ENCODE measurements around the gene RAPGEF4. TPM values are rescaled to one million over a fixed set of nuclear protein-coding genes. Genes with fewer than 3 reads are reported as not detected.

Gene RAPGEF4
- total RNA-seq, 1 experiment from 2014 or later, result 0.62 TPM

DNA sequence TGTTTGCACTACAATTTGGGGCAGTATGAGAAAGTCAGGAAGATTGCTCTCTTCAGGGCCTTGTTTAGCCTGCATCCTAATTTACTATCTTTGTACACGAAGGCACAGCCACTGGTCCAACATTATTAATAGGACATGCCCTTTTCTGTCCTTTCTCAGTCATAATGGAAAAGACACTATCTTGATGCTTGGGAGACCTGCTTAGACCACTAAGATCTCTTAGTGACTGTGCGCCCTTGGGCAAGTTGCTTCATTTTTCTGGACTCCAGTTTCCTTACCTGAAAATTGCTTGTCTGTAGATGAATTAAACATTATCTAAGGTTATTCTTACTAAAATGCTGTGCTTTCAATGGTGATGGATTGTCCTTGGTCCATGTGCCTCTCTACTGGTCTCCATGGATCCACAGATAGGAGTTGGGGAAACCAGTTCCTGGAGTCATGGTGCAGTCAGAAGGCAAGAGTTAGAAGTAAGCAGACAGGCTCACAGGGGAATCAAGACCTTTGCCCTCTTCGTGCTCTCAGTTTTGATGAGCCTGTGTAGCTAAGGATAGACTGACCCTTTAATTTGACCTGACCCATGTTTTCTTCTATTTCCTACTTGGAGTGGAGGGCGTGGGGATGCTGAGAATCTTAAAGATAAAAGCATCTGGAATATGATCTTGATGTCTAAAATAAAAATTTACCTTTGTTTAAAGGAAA is 114.0 kb downstream of the RAPGEF4 start:
- Histone ChIP-seq H3K9me3 (ENCODE audit: control insufficient read depth, insufficient read depth, low read depth, low read length) (0 out of 2 replicates have a peak, but pooled peaks cover 2% of the 10 kb centered on the region), H3K36me3 (ENCODE audit: control insufficient read depth, insufficient read depth, low read length) (no peaks in the 10 kb centered on the region), H3K4me1 (ENCODE audit: control insufficient read depth, insufficient read depth, low read length) (no peaks in the 10 kb centered on the region), H3K27ac (ENCODE audit: low read length) (no peak overlapping the region), H3K4me3 (ENCODE audit: low read depth in 2 of 2, low read length in 2 of 2) (no peak overlapping the region), H3K27me3 (ENCODE audit: control insufficient read depth, insufficient read depth, low read length) (no peaks in the 10 kb centered on the region; the same call in 1 of the 2 replicates)
- BruUV-seq (replicated peaks), result no TSS peak
- ChIA-PET CTCF (no interaction called here), POLR2A (no interaction called here)
- TF ChIP-seq TCF7L2 (IDR thresholded peaks at IDR 0.05; ENCODE audit: low read depth, low read length), result no peak
- TF ChIP-seq, protein P1, sequence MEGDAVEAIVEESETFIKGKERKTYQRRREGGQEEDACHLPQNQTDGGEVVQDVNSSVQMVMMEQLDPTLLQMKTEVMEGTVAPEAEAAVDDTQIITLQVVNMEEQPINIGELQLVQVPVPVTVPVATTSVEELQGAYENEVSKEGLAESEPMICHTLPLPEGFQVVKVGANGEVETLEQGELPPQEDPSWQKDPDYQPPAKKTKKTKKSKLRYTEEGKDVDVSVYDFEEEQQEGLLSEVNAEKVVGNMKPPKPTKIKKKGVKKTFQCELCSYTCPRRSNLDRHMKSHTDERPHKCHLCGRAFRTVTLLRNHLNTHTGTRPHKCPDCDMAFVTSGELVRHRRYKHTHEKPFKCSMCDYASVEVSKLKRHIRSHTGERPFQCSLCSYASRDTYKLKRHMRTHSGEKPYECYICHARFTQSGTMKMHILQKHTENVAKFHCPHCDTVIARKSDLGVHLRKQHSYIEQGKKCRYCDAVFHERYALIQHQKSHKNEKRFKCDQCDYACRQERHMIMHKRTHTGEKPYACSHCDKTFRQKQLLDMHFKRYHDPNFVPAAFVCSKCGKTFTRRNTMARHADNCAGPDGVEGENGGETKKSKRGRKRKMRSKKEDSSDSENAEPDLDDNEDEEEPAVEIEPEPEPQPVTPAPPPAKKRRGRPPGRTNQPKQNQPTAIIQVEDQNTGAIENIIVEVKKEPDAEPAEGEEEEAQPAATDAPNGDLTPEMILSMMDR (IDR thresholded peaks at IDR 0.05), result no peak
- TF ChIP-seq, protein P2, sequence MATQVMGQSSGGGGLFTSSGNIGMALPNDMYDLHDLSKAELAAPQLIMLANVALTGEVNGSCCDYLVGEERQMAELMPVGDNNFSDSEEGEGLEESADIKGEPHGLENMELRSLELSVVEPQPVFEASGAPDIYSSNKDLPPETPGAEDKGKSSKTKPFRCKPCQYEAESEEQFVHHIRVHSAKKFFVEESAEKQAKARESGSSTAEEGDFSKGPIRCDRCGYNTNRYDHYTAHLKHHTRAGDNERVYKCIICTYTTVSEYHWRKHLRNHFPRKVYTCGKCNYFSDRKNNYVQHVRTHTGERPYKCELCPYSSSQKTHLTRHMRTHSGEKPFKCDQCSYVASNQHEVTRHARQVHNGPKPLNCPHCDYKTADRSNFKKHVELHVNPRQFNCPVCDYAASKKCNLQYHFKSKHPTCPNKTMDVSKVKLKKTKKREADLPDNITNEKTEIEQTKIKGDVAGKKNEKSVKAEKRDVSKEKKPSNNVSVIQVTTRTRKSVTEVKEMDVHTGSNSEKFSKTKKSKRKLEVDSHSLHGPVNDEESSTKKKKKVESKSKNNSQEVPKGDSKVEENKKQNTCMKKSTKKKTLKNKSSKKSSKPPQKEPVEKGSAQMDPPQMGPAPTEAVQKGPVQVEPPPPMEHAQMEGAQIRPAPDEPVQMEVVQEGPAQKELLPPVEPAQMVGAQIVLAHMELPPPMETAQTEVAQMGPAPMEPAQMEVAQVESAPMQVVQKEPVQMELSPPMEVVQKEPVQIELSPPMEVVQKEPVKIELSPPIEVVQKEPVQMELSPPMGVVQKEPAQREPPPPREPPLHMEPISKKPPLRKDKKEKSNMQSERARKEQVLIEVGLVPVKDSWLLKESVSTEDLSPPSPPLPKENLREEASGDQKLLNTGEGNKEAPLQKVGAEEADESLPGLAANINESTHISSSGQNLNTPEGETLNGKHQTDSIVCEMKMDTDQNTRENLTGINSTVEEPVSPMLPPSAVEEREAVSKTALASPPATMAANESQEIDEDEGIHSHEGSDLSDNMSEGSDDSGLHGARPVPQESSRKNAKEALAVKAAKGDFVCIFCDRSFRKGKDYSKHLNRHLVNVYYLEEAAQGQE (IDR thresholded peaks at IDR 0.05; ENCODE audit: insufficient read depth in 1 of 2, low read depth in 2 of 2, low read length in 1 of 2), result no peak
- no peak for TF ChIP-seq SIN3A (IDR thresholded peaks at IDR 0.05; ENCODE audit: borderline replicate concordance, insufficient read depth, low read depth, low read length)
- TF ChIP-seq POLR2AphosphoS5 (IDR thresholded peaks at IDR 0.05; ENCODE audit: low read depth, low read length), result no peak
- intact Hi-C loops (cut with micrococcal nuclease; ENCODE audit: unreplicated experiment) (no loop called here), in situ Hi-C loops (cut with HindIII; ENCODE audit: low pct_unique_long_range_greater_than_20kb, low sequenced_read_pairs) (no loop called here)
- no peak for DNase-seq (ENCODE audit: low read depth, low spot score)
- no peak for ATAC-seq

DNA sequence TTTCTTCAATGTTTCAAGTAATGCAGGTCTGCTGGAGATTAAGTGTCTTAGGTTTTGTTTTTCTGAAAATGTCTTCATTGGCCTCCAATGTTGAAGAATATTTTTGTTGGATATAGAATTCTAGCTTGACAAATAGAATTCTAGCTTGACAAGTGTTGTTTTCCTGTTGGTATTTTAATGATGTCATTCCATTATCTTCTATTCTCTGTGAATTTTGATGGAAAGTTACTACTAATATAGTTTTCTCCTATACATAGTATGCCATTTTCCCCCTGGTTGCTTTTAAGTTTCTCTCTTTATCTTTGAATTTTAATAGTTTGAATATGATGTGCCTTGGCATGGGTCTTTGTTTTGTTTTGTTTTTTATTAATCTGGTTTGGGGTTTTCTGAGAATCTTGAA is 119.9 kb downstream of the RAPGEF4 start:
- in situ Hi-C loops (cut with HindIII; ENCODE audit: low pct_unique_long_range_greater_than_20kb, low sequenced_read_pairs), result no loop called here
- H3K4me3 ChIP-seq (ENCODE audit: low read depth in 2 of 2, low read length in 2 of 2), result no peak overlapping the region
- H3K27ac ChIP-seq (ENCODE audit: low read length), result no peak overlapping the region
- no TSS peak for BruUV-seq (replicated peaks)
- ATAC-seq, result no peak
- H3K36me3 ChIP-seq (ENCODE audit: control insufficient read depth, insufficient read depth, low read length), result no peaks in the 10 kb centered on the region
- TF ChIP-seq SIN3A (IDR thresholded peaks at IDR 0.05; ENCODE audit: borderline replicate concordance, insufficient read depth, low read depth, low read length) (no peak), POLR2AphosphoS5 (IDR thresholded peaks at IDR 0.05; ENCODE audit: low read depth, low read length) (no peak), TCF7L2 (IDR thresholded peaks at IDR 0.05; ENCODE audit: low read depth, low read length) (no peak)
- TF ChIP-seq, protein P1 (IDR thresholded peaks at IDR 0.05), result no peak
- TF ChIP-seq, protein P2 (IDR thresholded peaks at IDR 0.05; ENCODE audit: insufficient read depth in 1 of 2, low read depth in 2 of 2, low read length in 1 of 2), result no peak
- ChIA-PET CTCF (no interaction called here), POLR2A (no interaction called here)
- no peak for DNase-seq (ENCODE audit: low read depth, low spot score)
- 0 out of 2 replicates have a peak, but pooled peaks cover 4% of the 10 kb centered on the region for H3K9me3 ChIP-seq (ENCODE audit: control insufficient read depth, insufficient read depth, low read depth, low read length)
- no peaks in the 10 kb centered on the region for H3K27me3 ChIP-seq (ENCODE audit: control insufficient read depth, insufficient read depth, low read length)
- no peaks in the 10 kb centered on the region for H3K4me1 ChIP-seq (ENCODE audit: control insufficient read depth, insufficient read depth, low read length)
- intact Hi-C loops (cut with micrococcal nuclease; ENCODE audit: unreplicated experiment), result no loop called here

All from Panc1 (cell line).